ENCODE data around the gene DAG1. TPM values are rescaled to one million over a fixed set of nuclear protein-coding genes. Genes with fewer than 3 reads are reported as not detected.

Gene DAG1
- total RNA-seq, 4 donors from 2014 or later: 11.6 to 79.2 (median 62.6) TPM

- Histone ChIP-seq H3K9me3 (no peaks in the 10 kb centered on the region), H3K27ac (no peak overlapping the region), H3K4me1 (no peaks in the 10 kb centered on the region), H3K4me3 (no peak overlapping the region), H3K27me3 (no peaks in the 10 kb centered on the region), H3K36me3 (no peaks in the 10 kb centered on the region)
- peak in 1 of 3 donors; percentile 10 for DNase-seq
- TF ChIP-seq POLR2A (IDR thresholded peaks at IDR 0.05) (no peak), CTCF (IDR thresholded peaks at IDR 0.05) (no peak)
These were observed 93.0 kb downstream of the DAG1 start for GRCh38 chr3:49563040-49563578.

GRCh38 chr3:49563766-49564165, 93.7 kb downstream of the DAG1 start:
- no peaks in the 10 kb centered on the region for H3K27me3 ChIP-seq
- TF ChIP-seq CTCF (IDR thresholded peaks at IDR 0.05) (no peak), POLR2A (IDR thresholded peaks at IDR 0.05) (no peak)
- DNase-seq: peak in 1 of 3 donors; percentile 19
- no peak overlapping the region for H3K27ac ChIP-seq
- no peak overlapping the region for H3K4me3 ChIP-seq
- no peaks in the 10 kb centered on the region for H3K9me3 ChIP-seq
- no peaks in the 10 kb centered on the region for H3K36me3 ChIP-seq
- H3K4me1 ChIP-seq: no peaks in the 10 kb centered on the region

GRCh38 chr3:49566312-49566711, 96.2 kb downstream of the DAG1 start:
- no peaks in the 10 kb centered on the region for H3K4me1 ChIP-seq
- no peaks in the 10 kb centered on the region for H3K36me3 ChIP-seq
- H3K4me3 ChIP-seq: no peak overlapping the region
- H3K27me3 ChIP-seq: no peaks in the 10 kb centered on the region
- no peak overlapping the region for H3K27ac ChIP-seq
- TF ChIP-seq CTCF (IDR thresholded peaks at IDR 0.05): peak in 1 of 6 experiments; percentile 3
- TF ChIP-seq POLR2A (IDR thresholded peaks at IDR 0.05): no peak
- no peak for DNase-seq
- no peaks in the 10 kb centered on the region for H3K9me3 ChIP-seq

- Histone ChIP-seq H3K27ac (no peak overlapping the region), H3K9me3 (no peaks in the 10 kb centered on the region), H3K36me3 (no peaks in the 10 kb centered on the region), H3K4me3 (no peak overlapping the region), H3K27me3 (no peaks in the 10 kb centered on the region), H3K4me1 (no peaks in the 10 kb centered on the region)
- DNase-seq: no peak
- TF ChIP-seq POLR2A (IDR thresholded peaks at IDR 0.05): no peak
- TF ChIP-seq CTCF (IDR thresholded peaks at IDR 0.05): no peak
These were observed 97.3 kb downstream of the DAG1 start for GRCh38 chr3:49567406-49567805.

GRCh38 chr3:49568965-49569364, 98.9 kb downstream of the DAG1 start:
- no peak overlapping the region for H3K4me3 ChIP-seq
- no peaks in the 10 kb centered on the region for H3K27me3 ChIP-seq
- H3K4me1 ChIP-seq: no peaks in the 10 kb centered on the region
- TF ChIP-seq CTCF (IDR thresholded peaks at IDR 0.05): no peak
- TF ChIP-seq POLR2A (IDR thresholded peaks at IDR 0.05): no peak
- H3K9me3 ChIP-seq: no peaks in the 10 kb centered on the region
- no peak overlapping the region for H3K27ac ChIP-seq
- no peaks in the 10 kb centered on the region for H3K36me3 ChIP-seq
- DNase-seq: no peak
